ENCODE data around the gene SCIN.

- no peak for TF ChIP-seq POLR2AphosphoS5 (IDR thresholded peaks at IDR 0.05; ENCODE audit: low read depth, low read length)
- no peak for TF ChIP-seq CTCF (IDR thresholded peaks at IDR 0.05 in 2 of 3, conservative IDR thresholded peaks at IDR 0.05 in 1 of 3; ENCODE audit: borderline replicate concordance in 1 of 3, insufficient read depth in 1 of 3, low read depth in 2 of 3, low read length in 2 of 3)
- TF ChIP-seq EZH2 (IDR thresholded peaks at IDR 0.05): no peak
- TF ChIP-seq CEBPB (IDR thresholded peaks at IDR 0.05; ENCODE audit: low read depth): no peak
- no peak for TF ChIP-seq ZNF274 (IDR thresholded peaks at IDR 0.05; ENCODE audit: low read depth, low read length)
- TF ChIP-seq RAD21 (IDR thresholded peaks at IDR 0.05; ENCODE audit: low read depth): no peak
- TF ChIP-seq SRF (IDR thresholded peaks at IDR 0.05; ENCODE audit: low read depth): no peak
- TF ChIP-seq POLR2A (IDR thresholded peaks at IDR 0.05; ENCODE audit: borderline replicate concordance, extremely low read depth, insufficient read depth, insufficient read length): no peak
- no peak for TF ChIP-seq ATF3 (IDR thresholded peaks at IDR 0.05)
- no peak for TF ChIP-seq SP1 (IDR thresholded peaks at IDR 0.05; ENCODE audit: low read depth)
- TF ChIP-seq JUND (IDR thresholded peaks at IDR 0.05): no peak
- TF ChIP-seq MAX (IDR thresholded peaks at IDR 0.05): no peak
- no peak for TF ChIP-seq SIN3A (IDR thresholded peaks at IDR 0.05; ENCODE audit: low read depth)
- TF ChIP-seq TCF7L2 (IDR thresholded peaks at IDR 0.05; ENCODE audit: borderline replicate concordance, extremely low read depth, insufficient read depth, insufficient read length): no peak
Measured at GRCh38 chr7:12690041-12690878, 119.7 kb downstream of the SCIN start.

Measured in HCT116 (cell line).